ENCODE data around the gene DBN1.

DBN1 gene

DNA sequence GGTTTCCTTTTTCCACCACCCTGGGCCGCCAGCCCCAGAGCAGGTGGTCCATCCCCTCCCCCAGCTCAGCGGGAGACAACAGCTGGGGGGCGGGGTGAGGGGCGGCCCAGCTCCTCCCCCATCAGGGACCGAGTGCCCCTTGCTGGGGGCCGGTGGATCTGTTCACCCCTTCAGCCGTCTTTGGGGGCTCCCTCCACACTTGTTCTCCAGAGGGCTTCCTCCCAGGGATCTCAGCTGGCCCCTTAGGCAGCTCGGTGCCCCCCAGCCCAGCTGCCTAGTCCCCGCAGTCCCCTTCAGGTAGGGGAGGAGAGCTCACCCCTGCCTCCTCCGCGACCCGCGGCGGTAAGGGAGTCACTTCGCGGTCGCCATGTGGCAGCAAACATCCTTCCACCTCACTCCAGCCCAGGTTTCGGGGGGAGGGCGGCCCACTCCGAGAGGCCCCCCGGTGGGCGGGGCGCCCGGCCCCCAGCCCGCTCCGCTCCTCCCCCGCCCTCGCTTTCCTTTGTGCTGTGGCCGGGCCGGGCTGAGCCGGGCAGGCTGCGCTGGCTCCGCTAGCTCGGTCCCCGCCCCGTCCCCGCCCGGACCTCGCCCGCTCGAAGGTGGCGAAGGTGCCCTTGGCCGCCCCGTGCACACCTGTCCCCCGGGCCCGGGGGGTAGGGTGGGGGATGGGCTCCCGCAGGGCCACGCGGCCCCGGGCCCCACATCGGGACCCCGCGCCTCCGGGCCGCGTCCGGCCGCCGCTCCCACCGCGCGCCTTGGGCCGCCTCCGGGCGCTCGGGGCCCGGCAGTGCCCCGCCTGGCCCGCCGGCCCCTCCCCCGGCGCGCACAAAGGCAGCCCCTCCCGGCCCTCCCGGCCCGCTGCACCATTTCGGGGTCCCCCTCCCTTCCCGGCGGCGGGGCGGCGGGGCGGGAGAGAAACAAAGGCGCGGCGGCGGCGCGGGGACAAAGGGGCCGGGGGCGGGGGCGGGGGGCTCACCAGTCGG, 683 bp downstream of the DBN1 start:
- no peak for DNase-seq (ENCODE audit: low read depth)

DNA sequence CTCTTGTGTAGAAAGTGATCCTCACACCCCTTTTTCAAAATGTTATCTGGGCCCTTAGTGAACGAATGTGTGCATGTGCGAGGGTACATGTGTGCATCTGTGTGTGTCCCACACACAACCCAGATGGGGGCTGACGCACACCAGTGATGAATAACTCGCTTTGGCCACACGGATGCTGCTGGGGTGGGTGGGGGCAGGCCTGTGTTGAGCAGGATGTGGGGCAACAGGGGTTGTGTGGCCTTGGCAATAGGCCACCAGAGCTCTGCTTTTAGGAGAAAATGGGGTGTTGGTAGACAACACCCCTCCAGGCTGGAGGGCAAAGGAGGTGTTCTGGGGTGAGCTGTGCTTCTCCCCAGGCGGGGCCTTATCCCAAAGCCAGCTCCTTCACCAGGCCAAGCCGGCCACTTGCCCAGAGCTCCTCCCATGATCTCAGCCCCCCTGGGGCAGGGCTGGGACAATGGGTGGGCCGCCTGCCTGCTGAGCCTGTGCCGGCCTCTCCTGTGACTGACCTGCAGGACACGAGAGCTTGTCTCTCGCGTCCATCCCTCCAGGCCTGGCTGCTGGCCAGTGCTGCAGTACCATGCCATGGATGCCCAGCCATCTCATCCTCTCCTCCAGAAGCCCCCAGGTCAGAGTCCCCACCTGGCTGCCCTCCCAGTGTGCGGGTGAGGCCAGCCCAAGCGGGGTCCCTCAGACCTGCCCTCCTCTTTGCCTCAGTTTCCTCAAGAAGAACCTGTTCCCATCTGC, 1.7 kb downstream of the DBN1 start:
- no peak for DNase-seq (ENCODE audit: low read depth)

DNA sequence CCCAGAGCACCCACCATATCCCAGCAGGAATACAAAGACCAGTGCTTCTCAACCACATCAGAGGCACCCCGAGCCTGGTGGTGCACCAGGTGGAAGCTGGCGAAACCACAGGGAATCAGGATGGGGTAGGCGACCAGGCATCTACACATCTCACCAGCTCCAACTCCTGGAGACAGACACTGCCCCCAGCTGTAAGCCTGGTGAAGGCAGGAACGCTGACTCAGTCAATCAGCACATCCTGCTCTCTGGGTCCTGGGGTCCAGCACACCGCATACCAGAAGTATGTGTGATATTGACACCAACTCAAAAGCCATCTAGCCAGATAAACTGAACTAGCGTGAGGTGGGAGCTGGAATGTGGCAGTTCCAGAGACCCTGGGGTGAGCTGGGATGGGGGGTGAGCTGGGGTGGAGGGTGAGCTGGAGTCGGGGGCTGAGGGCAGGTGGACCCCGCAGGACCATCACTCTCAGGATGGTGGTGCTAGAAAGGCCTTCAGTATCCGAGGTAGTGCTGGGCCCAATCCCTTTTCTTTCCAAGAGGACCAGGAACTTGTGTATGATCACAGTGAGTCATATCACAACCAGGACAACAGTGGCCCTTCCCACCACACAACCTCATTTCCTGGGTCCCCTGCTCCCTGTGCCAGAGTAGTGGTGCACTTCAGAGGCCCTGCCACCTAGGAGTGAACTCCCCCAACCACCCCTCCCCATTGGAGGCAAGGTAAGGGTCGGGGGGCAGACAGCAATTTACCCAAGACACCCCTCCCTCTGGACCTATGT, 2.5 kb downstream of the DBN1 start:
- no peak for DNase-seq (ENCODE audit: low read depth)

DNA sequence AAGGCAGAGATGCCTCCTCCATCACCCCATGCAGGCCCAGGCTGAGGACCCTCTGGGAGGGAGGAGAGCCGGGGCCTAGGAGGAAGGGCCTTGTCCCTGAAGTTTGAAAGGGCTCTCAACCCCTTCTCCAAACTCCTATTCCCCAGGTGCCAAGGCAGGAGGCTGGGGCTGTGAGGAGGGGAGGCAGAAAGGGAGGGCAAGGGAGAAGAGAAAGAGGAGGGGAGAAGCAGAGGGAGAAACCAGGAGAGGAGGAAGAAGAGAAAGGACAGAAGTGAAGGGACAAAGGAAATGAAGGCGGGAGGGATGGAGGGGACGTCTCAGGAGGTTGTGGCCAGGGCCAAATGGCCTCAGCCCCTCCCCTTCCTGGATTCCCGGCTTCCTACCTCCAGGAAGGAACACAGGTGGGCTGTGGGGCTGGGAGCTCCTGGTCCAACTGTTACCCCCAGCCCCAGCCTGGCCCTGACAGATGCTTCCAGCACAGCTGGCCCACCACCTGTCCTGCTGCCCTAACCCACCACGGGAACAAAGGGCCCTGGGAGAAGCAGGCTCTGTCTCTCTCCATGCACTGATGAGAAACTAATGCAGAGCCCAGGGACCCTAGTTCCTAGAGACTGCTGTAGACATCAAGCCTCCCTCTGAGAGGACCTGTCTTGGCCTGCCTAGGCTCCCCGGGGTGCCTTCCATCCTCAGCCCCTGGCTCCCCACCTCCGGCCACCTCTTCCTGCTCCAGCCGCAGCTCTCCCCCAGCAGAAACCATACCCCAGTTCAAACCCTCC, 3.5 kb downstream of the DBN1 start:
- DNase-seq (ENCODE audit: low read depth) = no peak

DNA sequence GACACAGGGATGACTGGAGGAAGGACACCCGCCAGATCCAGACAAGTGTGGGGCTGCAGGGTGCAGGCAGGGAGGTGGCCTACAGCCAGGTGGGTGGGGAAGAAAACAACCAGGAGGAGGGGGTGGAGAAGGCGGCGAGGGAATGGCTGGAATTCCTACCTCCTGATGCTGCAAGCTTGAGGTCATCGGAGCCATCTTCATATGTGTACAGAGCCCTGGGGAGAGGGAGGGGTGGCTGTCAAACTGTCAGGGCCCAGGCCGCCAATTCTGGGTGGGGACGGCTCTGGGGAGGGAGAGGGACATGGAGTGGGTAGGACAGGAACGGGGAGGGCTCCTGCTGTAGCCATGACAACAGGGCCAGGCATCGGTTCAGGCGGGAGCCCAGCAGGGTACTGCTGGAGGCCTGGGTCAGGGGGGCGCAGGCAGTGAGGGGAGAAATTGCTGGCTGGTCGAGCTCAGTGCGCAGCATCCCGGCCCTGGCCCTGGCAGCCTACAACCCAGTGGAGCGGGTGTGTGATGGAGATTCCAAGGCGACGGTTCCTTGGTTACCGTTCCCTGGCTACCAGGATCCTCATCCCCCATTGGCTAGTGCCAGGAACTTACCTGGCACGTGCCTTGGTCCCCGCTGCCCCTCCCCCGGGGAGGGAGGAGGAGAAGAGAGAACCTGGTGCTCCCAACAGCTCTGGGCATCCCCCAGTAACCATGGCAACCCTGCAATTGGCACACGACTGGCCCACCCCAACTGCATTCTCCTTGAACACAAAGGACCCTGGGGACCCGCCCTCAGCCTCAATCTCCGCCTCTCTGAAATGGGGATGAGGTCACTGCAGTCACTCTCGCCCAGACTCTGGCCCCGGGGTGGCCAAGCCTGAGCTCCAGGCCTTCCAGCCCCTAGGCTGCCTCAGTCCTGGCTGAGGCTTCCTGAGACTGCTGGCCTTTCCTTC, 4.5 kb downstream of the DBN1 start:
- DNase-seq (ENCODE audit: low read depth) = no peak

DNA sequence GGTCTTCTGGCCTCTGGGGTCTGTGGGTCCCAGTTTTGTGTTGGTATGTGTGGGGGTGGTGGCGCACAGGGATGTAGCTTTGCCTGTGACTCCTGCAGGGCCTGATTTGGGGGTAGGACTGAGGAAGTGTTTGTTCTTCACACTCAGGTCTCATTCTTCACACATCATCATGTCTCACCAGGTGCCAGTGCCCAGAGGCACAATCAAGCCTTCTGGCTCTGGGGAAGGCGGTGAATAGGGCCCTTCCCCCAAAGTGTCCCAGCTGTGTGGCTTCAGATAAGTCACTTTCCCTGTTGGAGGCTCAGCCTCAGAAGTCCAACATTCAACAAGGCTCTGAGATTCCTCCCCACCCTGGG, 5.1 kb downstream of the DBN1 start:
- no peak for DNase-seq (ENCODE audit: low read depth)

DNA sequence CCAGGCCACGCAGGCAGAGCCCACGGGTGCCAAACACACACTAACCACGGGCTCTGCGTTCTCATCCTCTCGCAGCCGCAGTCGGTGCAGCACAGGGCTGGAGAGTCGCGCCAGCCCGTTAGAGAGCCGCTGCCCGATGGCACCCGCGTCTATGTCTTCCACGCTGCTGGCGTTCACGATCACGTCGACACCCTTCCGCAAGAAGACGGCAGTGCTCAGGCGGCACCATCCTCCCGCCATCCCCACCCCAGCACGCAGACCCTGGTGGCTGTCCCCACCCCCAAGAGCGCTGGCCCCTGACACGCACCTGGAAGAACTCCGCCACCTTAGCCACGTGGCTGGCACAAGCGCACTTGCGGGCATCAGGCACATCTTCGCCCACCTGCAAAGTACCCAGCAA, 6.0 kb downstream of the DBN1 start:
- DNase-seq (ENCODE audit: low read depth) = no peak

DNA sequence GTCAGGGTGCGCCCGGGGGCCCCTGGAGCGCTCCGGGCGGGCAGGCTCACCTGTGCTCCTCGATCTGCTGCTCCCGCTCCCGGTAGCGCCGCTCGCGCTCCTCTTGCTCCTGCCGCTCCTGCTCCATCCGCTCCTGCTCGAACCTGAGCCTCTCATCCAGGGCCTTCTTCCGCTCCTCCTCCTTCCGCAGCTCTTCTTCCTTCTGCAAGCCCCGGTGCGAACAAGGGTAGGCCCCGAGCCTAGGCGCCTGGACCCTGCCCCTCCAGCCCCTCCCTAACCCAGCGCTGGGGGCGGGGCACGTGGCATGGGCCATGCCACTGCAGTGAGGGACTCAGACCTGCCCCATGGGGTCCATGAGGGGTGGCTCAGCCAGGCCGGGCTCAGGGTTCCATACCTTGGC, 6.6 kb downstream of the DBN1 start:
- DNase-seq (ENCODE audit: low read depth) = no peak

DNA sequence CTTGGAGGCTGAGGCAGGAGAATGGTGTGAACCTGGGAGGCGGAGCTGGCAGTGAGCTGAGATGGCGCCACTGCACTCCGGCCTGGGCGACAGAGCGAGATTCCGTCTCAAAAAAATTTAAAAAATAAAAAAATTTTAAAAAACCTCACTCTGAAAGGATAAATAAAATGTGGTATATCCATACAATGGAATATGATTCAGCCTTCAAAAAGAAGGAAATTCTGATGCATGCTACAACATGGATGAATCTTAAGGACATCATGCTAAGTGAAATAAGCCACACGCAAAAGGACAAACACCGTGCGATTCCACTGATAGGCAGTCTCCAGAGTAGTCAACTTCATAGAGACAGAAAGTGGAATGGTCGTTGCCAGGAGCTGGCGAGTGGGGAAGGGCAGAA, 8.4 kb downstream of the DBN1 start:
- DNase-seq (ENCODE audit: low read depth) = no peak

DNA sequence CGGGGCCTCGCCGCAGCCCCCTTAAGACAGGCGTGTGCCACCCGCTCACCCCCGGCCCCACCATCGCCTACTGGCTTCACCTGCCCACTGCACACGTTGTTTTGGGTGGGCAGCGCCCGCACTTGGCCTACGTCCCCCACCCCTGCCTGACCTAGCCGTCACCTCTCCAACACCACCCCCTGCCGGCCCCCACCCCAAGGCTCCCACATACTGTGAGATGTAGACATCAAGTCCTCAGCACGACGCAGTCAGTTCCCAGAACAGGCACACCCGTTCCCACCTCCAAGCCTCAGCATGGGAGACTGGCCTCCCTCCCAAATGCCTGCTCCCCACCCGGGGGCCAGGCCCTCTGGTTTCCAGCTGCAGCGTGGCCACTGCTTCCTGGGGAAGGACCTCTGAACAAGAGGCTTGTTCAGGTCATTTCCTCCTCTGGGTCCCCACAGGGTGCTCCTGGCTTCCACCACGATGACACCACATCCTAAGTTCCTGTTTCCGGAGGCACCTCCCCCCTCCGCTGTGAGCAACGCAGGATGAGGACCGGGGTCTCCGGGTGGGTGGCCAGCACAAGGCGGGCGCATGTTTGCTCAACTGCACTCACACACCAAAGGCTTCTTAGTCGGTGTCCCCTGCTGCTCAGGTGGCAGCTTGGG, 11.3 kb downstream of the DBN1 start:
- no peak for DNase-seq (ENCODE audit: low read depth)

DNA sequence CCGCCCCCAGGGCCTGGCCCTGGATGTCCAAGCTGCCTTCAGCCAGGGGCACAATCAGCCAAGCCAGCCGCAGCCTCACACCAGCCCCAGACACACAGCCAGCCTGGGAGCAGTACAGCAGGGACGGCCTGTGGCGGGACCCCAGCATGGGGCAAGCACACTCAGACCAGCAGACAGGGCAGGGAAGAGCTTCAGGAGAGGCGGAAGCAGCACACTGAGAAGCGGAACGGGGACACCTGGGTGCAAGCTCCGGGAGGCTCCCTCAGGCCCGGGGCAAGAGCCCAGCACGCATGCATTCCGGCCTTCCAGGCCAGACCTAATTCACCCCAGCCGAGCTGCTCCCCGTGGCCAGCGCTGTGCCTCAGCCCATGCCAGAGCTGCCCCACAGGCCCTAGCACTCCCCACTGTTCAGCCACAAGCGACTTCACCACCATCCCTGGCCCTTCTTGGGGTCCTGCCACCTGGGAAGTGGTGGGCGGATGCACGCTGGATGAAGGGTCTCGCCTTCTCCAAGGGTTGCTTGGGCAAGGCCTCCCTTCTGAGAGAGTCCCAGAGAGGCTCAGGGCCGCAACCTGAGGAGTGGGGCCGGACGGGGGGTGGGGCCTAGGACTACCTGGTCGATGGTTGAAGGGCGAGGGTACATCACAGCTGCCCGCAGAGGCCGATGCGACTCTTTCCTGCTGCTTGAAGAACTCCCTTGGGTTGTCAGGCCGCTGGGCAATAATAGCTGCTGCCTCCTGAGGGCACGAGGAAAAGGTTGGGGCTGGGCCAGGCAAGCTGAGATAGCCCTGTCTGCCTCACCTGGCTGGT, 13.4 kb downstream of the DBN1 start:
- no peak for DNase-seq (ENCODE audit: low read depth)

DNA sequence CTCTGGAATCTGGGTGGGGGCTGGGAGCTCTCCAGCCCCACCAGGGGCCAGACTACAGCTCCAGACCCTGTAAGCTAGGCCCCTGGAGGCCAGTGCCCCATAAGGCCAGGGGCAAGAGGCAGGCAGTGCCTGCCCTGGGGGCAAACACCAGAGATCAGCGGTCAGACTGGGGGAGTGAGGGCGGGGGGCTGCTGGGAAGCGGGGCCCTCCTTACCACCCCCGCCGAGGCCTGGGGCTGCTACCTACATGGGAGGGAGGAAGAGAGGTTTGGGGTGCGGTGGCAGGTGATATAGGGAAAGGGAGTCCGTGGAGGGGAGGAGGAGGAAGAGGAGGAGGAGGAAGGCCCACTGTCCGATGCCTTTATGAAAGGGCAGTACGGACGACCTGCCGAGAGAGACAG, 14.1 kb downstream of the DBN1 start:
- DNase-seq (ENCODE audit: low read depth) = no peak

DNA sequence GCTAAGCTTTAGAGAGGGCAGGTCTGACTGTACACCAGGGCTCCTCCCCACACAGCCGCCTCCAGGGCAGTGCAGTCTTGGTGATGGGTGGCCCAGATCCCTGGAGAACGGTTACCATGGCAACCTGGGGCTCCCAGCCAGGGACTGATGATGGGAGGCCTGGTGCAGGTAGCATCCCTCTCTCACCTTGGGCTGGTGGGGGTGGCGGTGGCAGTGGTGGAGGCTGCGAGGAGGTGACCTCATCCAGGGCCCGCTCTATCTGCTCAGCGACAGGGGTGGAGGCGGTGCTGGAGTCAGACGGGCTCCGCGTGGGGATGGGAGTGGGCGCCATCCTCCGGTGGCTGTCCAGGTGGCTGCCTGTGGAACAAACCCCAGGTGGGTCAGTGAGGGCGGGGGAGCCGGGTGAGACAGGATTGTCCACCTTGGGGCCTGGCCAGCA, 14.5 kb downstream of the DBN1 start:
- DNase-seq (ENCODE audit: low read depth) = no peak

DNA sequence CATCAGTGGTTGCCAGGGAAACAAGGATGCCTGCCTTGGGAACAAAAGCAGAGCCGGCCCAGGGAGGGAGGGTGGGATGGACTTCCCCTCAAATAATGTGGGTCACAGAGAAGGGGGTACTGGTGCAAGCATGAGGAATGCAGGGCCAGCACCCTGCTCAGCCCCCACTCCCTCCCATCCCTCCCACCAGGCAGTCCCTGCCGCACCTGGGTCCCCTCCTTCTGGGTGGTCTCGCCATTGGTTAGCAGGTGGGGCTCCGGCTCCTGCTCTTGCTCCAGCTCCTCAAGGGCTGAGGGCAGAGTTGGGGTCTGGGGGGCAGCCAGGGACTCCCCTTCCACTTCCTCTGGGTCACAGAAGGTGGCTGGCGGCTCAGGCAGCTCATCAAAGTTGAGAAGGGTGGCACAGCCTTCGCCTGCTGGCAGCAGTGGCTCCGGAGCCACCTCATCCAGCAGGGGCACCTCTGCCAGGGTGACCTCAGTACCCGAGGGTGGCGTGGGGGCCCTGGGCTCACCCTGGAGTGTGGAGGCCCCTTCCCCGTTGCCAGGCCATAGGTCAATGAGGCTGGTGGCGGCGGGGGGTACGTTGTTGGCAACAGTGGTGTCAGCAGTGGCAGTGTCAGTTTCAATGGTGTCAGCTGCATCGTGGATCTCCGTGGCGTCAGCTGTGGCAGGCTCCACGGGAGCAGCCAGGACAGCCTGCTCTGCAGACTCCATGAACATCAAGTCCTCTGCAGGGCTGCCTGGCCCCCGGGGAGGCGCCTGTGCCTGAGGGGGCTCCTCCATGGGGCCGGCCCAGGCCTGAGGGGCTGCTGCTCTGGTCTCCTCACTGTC, 15.4 kb downstream of the DBN1 start:
- DNase-seq (ENCODE audit: low read depth) = no peak

DNA sequence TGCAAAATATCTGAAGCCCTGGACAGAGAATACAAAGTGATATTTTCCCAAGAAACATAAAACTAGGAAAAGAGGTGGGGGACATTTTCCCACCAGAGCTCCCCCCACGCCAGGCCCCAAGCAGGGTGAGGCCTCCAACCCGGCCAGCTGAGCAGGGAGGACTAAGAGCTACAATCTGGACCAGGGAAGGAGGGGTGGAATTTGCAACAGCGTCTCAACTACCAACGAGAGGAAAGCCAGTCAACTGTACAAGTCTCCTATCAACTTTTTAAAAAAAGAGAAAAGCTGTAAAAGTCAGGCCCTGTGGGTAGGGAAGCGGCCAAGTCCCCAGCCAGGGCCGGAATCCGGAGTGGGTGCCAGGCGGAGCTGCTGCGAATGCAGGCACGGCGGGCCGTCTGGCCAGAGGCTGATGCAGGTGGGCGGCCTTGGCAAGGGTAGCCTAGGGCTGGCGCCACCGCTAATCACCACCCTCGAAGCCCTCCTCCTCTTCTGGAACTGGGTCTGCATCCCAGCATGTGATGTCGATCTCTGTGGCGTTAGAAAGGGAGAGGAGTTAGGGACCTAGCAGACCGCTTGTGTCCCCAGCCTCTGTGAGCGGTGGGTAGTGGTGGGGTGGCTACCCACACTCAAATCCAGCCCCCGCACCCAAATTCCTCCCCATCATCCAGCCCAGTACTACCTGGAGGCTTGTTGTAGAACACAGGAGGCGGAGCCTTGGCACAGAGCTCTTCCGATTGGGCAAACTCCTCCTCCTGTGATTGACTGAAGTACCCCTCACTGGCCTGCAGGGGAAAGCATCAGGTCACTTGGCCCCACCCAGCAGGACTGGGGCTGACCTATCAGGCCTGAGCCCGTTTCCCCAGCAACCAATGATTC, 16.2 kb downstream of the DBN1 start:
- no peak for DNase-seq (ENCODE audit: low read depth)

DNA sequence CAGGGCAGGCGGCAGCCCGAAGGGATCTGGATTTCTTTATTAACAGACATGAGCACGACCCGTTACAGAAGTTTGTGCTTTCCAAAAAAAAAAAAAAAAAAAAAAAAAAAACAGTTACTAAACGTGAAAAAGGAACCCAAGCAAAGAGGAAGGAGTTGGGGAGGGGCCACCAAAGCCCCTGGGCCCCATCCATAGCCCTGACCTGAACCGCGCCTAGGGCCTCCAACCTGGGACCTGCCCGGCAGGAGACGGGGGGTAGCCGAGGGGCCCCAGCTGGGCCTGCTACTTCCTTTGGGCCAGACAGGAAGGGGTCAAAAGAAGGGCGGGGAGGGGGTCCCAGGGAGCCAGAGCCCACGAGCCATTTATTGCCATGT, 16.9 kb downstream of the DBN1 start:
- DNase-seq (ENCODE audit: low read depth) = no peak
